ENCODE results near the gene S100PBP. TPM values are rescaled to one million over a fixed set of nuclear protein-coding genes. Genes with fewer than 3 reads are reported as not detected.

Gene S100PBP
- total RNA-seq: 10 to 100 TPM in 1 of 2 donors, 1 to 10 TPM in 1; 5.7 to 10.8 TPM

DNA sequence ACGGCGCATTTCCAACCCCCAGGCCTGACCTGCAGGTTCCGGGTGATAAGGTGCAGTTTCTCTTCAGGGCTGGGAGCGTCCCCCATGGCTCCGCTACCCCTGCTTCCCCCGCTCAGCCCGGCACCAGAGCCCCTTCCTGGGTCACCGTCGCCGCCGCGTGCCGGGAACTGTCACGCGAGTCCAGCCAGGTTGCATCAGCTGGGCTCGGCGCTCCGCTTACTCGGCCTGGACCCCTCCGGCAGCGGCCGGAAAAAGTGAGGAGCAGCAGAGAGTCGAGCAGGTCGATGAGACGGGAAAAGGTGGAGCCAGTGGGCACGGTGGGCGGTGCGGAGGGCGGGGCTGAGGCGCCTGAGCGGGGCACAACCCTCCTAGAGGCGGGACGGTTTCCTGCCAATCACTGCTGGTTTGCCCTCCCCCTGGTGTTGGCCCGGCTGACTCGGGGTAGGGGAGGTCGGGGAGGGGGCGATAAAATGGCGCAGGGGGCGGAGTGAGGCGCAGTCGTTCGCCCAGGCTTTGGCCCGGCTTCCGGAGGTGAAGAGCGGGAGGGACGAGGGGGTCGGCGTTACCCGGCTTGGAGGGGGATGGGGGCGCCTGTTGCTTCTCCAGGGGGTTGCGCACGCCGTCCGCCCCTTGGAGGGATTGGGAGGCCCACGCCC, at the start of gene S100PBP, which contains the start of gene YARS1:
Gene S100PBP (plus strand): TSS at position 495 of the 656 bp plus-strand sequence. CDS start 8,447 bp downstream, outside the sequence.
Gene YARS1 (minus strand): TSS at position 200 of the 656 bp plus-strand sequence. CDS start 114 bp downstream, at position 86.
- no peaks in the 10 kb centered on the region for H3K27me3 ChIP-seq
- peak; percentile 99 for DNase-seq (ENCODE audit: low spot score)
- H3K4me3 ChIP-seq: peak within 1 kb of the TSS; percentile 90 to 98
- TF ChIP-seq CTCF (IDR thresholded peaks at IDR 0.05): no peak
- peaks cover 0 to 51% of the 10 kb centered on the region in 2 donors for H3K4me1 ChIP-seq
- H3K36me3 ChIP-seq: no peaks in the 10 kb centered on the region
- H3K9me3 ChIP-seq: no peaks in the 10 kb centered on the region
- H3K27ac ChIP-seq: peak within 1 kb of the TSS; percentile 97 to 99

GRCh38 chr1:32768110-32768850, 49.2 kb upstream of the S100PBP start:
- DNase-seq (ENCODE audit: low spot score): no peak
- Histone ChIP-seq H3K36me3 (no peaks in the 10 kb centered on the region), H3K4me3 (no peak overlapping the region), H3K27me3 (no peaks in the 10 kb centered on the region), H3K9me3 (no peaks in the 10 kb centered on the region), H3K4me1 (peaks cover 0 to 26% of the 10 kb centered on the region in 2 donors), H3K27ac (no peak overlapping the region)
- no peak for TF ChIP-seq CTCF (IDR thresholded peaks at IDR 0.05)

- H3K27ac ChIP-seq: no peak overlapping the region
- no peak for DNase-seq (ENCODE audit: low spot score)
- H3K9me3 ChIP-seq: no peaks in the 10 kb centered on the region
- H3K4me3 ChIP-seq: no peak overlapping the region
- no peak for TF ChIP-seq CTCF (IDR thresholded peaks at IDR 0.05)
- no peaks in the 10 kb centered on the region for H3K36me3 ChIP-seq
- peaks cover 0 to 26% of the 10 kb centered on the region in 2 donors for H3K4me1 ChIP-seq
- H3K27me3 ChIP-seq: no peaks in the 10 kb centered on the region
These were observed 47.8 kb upstream of the S100PBP start for GRCh38 chr1:32769524-32770220.

GRCh38 chr1:32770221-32770731, 47.2 kb upstream of the S100PBP start:
- TF ChIP-seq CTCF (IDR thresholded peaks at IDR 0.05): no peak
- DNase-seq (ENCODE audit: low spot score): no peak
- peaks cover 6% of the 10 kb centered on the region for H3K36me3 ChIP-seq
- H3K27me3 ChIP-seq: no peaks in the 10 kb centered on the region
- H3K27ac ChIP-seq: no peak overlapping the region
- H3K9me3 ChIP-seq: no peaks in the 10 kb centered on the region
- no peak overlapping the region for H3K4me3 ChIP-seq
- peaks cover 0 to 26% of the 10 kb centered on the region in 2 donors for H3K4me1 ChIP-seq

DNA sequence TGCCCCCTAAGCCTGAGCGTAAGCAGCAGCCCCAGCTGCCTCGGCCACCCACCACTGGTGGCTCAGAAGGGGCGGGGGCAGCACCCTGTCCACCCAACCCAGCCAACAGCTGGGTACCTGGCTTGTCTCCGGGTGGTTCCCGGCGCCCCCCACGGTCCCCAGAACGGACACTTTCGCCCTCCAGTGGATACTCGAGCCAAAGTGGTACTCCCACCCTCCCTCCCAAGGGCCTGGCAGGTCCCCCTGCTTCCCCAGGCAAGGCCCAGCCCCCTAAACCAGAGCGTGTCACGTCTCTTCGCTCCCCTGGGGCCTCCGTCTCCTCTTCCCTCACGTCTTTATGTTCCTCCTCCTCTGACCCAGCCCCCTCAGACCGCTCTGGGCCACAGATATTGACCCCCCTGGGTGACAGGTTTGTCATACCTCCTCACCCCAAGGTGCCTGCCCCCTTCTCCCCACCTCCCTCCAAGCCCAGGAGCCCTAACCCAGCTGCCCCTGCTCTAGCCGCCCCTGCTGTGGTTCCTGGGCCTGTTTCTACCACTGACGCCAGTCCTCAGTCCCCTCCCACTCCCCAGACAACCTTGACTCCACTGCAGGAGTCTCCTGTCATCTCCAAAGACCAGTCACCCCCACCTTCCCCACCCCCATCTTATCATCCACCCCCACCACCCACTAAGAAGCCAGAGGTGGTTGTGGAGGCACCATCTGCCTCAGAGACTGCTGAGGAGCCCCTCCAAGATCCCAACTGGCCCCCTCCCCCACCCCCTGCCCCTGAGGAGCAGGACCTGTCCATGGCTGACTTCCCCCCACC, 46.5 kb upstream of the S100PBP start:
- Histone ChIP-seq H3K4me1 (peaks cover 0 to 26% of the 10 kb centered on the region in 2 donors), H3K27ac (no peak overlapping the region), H3K9me3 (no peaks in the 10 kb centered on the region), H3K36me3 (peaks cover 13% of the 10 kb centered on the region), H3K27me3 (no peaks in the 10 kb centered on the region), H3K4me3 (no peak overlapping the region)
- no peak for TF ChIP-seq CTCF (IDR thresholded peaks at IDR 0.05)
- no peak for DNase-seq (ENCODE audit: low spot score)
